T follicular helper cell (primary cell): Measurements from ENCODE around the gene SRCIN1.
"Not testable (repeated sequence)": the region's sequence is repeated elsewhere in the genome, so short reads cannot be mapped to it uniquely, and the experiment has no call there.

Experiments
- DNase-seq: peaks from one replicate; pipeline ENCODE4 v3.0.0-alpha.2; 2020; ENCODE audit warnings: low read depth

Gene SRCIN1

DNA sequence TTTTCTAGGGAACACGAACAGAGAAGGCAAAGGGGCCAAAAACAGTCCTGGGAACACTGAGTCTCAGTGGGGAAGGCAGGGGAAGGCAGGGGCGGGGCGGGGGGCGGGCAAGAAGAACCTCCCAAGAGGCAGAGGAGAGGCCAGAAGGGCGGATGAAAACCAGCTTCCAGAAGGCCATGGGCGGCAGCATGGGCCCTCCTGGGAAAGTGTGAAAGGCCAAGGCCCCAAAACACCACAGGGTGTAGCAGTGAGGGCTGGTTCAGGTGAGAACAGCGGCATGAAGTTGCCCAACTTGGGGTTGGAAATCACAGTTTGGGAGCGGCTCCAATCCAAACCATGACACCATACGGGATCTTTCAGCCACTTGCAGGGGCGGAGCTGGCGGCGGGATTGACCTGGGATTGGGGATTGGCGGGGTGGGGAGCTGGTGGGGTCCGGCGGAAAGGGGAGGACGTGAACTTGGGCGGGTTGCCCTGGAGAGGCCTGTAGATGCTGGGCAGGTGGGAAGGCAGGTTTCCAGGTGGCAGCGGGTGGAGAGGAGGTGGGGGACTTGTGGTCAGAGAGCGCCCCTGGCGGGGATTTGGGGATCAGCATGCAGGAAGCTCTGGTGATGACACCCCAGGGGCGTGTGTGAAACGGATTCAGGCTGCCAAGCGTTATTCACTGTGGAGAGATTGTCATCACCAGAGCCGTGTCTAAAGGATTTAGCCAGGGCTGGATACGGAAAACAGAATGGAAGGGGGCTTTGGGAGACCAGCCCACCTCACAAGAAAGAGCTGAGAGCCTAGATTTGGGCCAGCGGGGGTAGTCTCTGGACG, 96.6 kb downstream of the SRCIN1 start:
- peak; percentile 64 for DNase-seq

DNA sequence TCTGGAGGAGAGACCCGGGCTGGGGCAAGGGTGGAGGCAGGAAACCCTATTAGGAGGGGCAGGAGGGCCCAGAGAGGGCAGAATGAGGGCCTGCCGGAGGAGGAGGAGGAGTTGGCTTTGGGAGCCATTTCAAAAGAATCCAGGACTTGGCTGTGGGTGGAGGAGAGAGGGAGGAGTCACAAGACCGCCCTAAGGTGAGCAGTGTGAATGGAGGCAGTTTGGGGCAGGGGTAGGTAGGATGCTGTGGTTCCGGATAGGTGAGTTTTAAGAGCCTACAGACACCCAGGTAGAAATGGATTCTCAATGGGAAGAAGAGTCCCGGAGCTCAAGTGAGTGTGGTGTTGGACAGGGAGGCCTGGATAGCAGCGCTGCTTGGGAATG, 97.2 kb downstream of the SRCIN1 start:
- DNase-seq, result no peak

DNA sequence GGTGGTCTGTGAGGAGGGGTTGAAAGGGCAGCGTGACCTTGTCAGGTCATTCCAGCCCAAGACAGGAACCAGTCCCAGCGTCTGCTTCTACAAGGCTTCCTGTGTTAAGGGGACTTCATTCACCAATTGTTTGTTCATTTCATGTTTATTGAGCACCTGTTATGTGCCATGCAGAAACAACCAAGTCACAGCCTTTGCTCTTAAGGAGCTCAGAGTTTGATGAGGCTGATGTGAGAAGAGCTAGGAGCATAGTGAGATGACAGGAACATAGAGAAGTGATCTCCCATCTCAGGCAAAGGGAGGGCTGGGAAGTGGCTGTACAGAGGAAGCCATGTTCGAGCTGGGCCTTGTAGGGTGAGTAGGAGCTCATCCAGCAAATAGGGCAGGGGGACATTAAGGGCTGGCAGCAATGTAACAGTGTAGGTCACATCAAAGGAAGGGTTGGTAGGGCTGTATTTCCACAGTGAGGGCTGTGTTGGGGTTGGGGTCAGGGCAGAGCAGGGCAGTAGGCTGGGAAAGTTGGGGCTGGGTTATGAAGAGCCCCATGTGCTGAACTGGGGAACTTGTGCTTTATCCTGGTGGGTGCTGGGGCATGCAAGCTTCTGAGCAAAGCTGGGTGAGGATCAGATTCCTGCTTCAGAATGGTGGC, 97.7 kb downstream of the SRCIN1 start:
- DNase-seq, result no peak

DNA sequence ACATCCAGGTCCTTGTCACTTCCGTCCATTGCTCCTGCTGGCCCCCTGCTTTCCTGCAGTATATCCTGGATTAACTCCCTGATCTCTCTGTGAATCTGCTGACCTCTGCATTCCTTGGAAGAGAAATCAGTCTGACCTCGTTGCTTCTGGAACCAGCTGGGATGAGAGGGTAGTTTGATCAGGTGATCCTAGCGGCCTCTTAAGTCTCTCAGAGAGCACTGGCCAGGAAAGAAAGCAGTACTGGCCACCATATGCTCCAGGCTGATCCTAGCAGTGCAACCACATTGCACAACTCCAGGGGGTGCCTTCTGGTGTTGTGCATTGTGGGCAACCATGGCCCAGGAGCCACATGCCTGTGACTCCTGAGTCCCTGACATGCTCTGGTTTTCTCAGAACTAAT, 98.3 kb downstream of the SRCIN1 start:
- DNase-seq, result no peak

DNA sequence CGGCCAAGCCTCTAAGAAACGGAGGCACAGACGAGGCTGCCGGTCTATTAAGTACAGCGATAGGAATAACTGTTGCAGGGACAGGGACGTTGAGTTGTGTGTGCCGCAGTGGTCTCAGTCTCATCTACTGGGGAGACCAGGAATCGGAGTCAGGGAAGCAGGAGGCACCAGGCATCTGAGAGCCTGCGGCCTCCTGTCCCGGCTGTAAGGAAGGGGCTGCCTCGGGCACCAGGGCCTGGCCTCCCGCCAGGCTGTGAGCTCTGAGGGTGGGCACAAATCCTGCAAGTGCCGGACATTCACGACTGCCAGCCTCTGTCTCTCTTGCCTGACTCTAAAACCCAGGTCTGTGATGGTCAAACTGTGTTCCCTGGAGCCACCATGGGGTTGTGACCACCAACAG, 101.5 kb downstream of the SRCIN1 start:
- no peak for DNase-seq

DNA sequence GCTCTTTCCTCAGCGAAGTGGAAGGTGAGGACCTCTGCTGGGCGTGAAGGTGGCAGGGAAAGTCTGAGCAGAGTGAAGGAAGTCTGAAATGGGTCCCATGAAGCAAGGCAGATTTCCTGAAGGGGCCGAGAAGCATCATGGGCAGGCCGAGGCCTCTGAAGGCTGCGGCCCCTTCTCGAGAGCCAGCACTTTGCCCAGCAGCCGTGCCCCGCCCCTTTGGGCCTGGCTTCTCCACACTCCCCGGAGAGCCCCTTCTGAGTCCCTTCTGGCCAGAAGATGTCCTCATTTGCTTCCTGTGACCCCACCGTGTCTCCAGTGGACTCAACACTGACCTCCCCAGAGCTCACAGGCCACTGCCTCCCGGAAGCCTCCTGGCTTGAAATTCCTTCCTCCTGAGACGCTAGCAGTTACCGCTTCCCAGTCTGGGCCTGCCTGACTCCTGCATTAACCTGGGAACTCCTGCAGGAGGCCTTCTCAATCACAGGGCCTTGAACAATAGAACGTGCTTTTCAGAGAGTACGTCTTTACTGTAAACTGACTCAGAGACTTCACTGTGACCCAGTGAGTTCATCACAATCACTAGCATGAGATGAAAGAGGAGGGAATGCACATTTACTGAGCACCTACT, 102.4 kb downstream of the SRCIN1 start:
- DNase-seq, result not testable (repeated sequence)

DNA sequence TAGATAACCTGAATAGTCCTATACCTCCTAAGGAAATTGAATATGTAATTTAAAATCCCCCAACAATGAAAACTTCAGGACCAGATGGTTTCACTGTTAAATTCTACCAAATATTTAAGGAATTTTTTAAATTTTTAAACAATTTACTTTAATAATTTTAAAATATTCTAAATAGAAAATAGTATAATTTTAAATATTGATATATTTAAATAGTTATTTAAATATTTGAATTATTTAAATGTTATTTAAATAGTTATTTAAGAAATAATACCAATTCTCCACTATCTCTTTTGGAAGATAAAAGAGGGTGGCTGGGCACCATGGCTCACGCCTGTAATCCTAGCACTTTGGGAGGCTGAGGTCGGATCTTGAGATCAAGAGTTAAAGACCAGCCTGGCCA, 104.0 kb downstream of the SRCIN1 start:
- DNase-seq, result not testable (repeated sequence)

DNA sequence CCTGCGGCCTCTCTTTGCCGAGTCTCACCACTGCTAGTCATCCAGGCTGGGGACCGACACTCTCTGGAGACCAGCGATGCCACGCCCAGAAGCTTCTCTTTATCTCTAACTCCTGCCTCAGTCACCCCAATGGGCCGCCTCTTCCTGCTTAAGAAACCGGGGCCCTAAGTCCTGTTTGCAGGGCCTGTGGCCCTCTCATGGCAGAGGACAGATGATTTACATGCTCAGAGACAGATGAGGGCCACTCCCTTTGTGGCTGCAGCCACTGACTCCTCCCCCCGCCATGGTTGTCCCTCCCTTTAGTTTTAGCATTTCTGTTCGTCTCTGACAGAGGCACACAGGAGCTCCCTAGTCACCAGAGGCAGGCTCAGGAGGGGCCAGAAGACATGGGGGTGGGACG, 106.5 kb downstream of the SRCIN1 start:
- DNase-seq, result not testable (repeated sequence)

DNA sequence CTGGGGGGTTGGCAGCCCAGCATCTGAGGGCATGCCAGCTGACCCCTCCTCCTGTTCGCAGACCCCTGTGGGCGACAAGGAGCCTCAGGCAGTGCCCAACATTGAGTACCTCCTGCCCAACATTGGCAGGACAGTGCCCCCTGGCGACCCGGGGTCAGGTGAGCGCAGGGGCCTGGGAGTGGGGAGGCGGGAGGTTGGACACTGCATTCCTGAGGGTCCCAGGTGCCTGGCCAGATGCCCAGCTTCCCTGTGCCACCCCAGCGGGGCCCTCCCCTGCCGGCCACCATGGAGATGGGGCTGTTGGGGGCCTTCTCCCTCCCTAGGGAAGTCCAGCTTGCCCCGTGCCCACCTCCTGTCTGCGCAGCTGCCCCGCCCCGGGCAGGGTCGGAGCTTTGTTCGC, 107.4 kb downstream of the SRCIN1 start:
- DNase-seq, result no peak

DNA sequence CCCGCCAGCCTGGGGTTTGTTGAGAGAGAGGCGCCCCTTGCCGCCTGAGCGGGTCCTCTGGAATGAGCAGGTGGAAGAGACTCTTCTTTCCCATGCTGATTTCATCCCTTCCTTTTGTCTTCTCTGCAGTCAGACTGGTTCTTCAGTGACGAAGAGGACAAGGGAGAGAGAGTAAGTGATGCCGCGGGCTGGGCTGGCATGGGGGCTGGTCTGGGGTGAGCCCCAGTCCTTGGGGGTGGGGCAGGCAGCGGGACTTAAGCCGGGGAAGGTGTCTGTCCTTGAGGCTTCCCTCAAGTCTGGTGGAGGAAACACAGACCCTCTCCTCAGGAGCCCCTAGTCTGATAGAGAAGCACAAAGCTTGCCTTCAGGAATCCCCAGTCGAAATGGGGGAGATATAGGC, 108.1 kb downstream of the SRCIN1 start:
- DNase-seq, result not testable (repeated sequence)

DNA sequence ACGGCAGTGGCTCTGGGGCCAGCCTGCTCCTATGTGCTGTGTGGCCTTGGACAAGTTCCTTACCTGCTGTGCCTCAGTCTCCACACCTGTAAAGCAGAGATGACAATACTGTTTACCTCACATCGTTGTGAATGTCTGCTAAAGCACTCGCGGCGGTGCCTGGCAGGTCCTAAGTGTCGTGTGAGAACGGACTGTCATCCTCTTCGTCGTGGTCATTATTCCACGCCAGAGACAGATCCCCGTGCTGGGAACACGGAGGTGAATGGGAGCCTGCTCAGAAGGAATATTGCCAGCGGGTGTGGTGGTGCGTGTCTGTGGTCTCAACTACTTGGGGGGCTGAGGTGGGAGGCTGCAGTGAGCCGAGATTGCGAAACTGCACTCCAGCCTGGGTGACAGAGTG, 111.6 kb downstream of the SRCIN1 start:
- not testable (repeated sequence) for DNase-seq

DNA sequence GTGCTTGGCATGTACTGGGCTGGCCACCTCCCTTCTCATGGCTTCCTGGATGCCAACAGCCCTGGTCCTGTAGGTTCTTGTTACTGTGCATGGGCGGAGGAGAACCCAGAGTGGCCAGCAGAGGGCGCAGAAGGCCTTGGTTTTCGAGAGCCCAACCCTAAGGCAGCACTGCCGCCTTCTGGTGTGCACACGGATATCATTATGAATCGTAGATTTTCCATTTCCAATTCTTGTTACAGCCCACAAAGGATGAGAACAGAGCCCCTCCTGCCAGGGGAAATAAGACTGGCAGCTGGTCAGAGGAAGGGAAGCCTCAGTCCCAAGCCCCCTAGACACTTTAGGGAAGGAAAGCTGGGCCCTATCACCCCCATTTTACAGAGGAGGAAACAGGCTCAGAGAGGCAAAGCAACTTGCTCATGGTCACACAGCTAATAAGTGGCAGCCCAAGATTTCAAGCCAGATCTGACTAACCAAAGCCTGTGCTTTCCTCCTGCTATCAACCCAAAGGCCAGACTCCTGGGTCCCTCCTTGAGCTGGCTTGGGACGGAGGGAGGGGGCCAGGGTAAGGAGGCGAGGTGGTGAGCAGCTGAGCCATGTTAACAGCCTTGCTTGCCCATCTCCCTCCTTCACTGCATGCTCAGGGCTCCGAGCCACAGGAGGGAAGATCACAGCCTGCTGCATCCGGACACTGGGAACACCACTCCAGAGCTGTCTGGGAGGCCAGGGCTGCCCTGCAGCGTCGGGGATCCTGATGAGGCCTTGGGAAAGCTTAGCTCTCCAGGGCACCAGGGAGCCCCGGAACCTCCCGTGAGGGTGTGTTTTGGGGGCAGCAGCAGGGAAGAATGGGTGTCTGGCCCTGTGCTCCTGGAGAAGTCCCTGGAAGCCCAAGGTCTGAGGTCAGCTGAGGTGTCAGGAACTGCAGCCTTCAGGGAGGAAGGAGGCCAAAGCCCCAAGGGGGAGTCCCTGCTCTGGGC, 113.4 kb downstream of the SRCIN1 start:
- DNase-seq, result peak; percentile 85

DNA sequence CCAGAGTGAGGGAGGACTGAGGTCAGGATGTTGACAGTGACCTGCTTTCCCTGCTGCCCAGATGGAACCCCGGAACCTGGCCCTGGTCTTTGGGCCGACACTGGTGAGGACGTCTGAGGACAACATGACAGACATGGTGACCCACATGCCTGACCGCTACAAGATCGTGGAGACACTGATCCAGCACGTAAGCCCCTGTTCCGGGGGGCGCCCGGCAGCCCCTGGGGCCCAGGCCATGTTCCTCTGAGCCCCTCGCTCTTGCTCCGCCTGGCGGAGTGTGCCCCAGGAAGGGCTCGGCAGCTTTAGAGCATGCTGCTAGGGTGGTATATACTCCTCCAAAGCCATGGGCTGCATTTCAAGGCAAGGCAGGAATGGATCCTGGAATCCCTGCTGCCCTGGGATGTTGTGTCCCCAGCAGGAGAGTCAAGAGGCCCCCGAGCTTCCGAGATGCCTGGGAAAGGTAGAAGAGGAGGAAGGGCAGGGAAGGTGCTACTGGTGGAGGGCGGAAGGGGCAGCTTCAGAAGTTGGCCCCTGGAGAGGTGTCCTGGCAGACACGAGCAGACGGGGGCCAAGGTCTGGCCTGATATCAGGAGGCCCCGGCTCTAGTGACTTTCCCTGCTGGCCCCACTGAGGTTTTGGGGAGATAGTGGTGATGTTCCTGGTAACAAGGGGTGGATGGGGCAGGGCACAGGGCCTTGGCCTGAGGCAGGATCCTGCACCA, 114.2 kb downstream of the SRCIN1 start:
- not testable (repeated sequence) for DNase-seq

DNA sequence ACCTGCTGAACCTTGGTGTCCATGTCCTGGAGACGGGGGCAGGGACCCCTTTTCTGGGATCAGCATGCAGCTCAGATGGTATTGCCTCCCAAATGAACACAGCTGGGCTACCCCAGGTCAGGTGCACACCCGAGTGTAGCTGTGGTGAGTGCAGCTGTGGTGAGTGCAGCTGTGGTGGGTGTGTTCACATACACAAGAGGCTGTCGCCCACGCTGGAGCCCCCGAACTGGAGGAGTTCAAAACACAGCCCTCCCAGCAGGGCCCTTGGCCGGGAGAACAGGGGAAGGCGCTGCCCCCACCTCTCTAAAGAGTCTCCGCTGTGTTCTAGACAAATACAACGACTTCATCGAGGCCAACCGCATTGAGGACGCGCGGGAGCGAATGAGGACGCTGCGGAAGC, 116.0 kb downstream of the SRCIN1 start:
- DNase-seq, result not testable (repeated sequence)

DNA sequence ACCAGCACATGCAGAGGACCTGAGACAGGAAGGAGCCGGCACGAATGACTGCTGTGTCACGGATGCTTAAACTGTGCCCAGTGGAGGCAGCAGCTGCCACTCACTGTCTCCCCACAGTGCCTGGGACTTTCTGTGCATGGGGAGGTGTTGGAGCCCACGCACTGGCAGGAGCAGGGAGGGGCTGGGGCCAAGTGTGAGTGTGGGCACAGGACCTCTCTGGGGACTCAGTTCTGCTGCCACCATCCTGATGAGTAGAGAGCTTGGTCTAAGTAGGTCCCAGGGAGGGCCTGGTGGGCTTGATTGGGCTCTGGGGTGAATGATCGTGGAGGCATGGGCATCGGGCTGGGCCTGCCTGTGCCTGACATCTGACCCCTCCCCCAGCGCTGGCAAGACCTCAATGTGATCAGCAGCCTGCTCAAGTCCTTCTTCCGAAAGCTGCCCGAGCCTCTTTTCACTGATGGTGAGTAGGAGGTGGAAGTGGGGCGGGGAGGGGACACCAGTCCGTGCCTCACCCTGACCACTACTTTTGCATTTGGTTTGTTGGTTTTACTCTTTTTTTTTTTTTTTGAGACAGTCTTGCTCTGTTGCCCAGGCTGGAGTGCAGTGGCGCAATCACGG, 120.0 kb downstream of the SRCIN1 start:
- not testable (repeated sequence) for DNase-seq

DNA sequence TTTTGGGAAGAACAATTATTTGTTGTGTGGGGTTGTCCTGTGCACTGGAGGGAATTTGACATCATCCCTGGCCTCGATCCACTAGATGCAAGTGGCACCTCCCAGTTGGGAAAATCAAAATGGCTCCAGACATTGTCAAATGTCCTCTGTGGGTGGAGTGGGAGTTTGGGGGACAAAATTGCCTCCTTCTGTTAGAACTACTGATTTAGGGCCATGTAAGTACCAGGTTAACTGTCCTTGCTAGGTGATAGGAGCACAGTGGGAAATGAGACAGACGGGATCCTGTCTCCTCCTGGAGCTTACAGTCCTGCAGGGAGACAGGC, 120.6 kb downstream of the SRCIN1 start:
- DNase-seq, result no peak

DNA sequence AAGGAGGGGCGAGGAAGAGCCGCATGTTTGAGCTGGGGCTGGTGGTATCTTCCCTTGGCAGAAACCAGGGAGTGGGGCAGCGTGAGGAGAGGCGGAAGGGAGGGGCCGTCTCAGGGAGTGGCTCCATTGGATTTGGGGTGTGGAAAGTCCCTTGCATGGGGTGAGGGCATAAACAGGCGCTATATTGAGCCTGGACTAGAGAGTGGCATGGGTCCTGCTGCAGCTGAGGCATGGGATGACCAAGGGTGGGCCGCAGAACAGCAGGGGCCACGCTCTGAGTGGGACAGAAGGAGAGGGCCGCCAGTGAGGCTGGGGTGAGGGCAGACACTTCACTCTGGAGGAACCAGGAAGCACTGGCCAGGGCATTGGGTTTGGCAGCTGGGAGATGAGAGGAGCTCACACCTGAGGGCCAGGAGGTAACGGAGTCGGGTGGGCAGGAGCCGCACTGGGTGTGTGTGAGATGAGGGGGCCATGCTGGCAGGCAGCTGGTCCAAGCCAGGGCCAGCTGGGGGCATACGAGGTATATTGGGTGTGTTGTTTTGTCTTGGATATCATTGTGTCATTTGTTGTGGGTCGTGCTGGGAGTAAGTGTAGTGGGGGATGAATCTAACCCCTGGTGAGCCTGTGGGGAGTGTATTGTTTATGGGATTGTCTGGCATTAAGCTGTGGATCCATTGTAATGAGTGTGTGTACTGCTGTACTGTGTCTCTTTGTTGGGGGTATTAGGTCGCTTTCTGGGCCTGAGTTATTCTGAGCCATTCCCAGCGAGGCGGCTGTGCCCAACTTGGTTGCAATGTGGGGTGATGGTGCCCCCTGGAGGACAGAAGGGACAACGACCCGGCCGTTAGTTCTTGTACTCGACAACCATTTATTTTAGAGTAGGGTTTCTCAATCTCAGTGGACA, 121.3 kb downstream of the SRCIN1 start:
- DNase-seq, result peak; percentile 40

DNA sequence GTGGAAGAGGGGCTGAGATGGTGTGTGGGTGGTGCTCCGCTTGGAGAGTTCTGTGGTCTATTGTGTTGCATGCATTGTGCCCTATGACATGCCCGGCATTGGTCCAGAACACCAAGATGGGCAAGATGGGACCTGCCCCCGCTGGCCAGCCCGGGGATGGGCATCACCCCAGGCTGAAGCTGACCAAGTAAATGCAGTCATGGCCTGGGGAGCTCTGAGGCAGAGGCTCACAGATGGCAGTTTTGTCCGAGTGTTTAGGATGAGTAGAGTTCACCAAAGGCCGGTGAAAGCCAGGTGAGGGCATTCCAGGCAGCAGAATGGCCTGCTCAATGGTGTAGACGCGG, 123.1 kb downstream of the SRCIN1 start:
- not testable (repeated sequence) for DNase-seq

DNA sequence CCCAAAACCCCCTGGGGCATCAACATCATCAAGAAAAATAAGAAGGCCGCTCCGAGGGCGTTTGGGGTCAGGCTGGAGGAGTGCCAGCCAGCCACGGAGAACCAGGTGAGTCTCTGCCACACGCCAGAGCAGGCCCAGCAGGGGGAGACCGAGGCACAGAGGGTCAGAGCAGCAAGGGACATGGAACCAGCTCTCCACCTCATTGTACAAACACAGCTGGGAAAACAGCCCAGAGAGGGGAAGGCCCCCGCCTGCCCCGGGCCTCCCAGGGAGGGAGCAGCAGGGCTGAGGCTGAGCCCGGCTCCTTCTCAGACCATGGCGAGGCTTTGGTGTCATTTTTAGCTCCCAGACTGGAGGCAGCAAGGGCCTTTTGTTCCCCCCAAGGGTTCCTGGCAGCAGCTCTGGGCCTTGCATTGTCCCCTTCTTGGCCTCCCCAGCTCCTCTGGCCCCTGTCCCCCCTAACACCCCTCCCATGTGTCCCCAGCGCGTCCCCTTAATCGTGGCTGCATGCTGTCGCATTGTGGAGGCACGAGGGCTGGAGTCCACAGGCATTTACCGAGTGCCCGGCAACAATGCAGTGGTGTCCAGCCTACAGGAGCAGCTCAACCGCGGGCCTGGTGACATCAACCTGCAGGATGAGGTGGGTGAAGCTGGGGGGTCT, 123.6 kb downstream of the SRCIN1 start:
- not testable (repeated sequence) for DNase-seq
